Esophagus muscularis mucosa (tissue), 3 donors: ENCODE data around the gene KLC3.

ENCODE experiments used
- CTCF ChIP-seq, 3 experiments: fragments of 200-600 bp in 2 of 3; fragments of 450-650 bp in 1 of 3; sonication (generic) in 2 of 3; IDR thresholded peaks; one replicate each; pipeline ENCODE4 v1.5.1; 2017 to 2019; ENCODE audit warnings: antibody characterized with exemption in 3 of 3, mild to moderate bottlenecking in 2 of 3, moderate library complexity in 1 of 3
- POLR2A ChIP-seq: fragments of 450-650 bp; IDR thresholded peaks from one replicate; pipeline ENCODE4 v1.6.1; 2017; ENCODE audit warnings: antibody characterized with exemption, moderate library complexity, mild to moderate bottlenecking, low read depth

DNA sequence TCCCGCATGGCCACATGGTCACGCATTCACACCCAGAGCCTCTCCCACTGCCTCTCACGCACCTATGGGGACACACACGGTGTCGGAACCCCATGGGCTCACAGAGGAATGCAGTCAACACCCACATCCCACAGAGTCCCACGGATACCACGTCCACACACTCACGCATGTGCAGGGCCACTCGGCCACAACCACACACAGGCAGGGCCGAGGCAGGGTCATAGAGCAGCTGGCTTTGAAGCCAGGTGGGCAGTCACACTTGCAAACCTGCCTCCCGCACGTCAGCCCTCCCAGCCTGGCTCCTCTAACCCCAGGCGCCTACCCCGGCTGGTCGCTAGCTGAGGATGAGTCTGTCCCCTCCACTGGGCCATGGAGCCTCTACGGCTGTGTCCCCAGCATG, 21.7 kb downstream of the KLC3 start:
- TF ChIP-seq POLR2A (no peak), CTCF (IDR thresholded peaks at IDR 0.05) (no peak)
